AG20443 (cell line): ENCODE results near the gene ACOT7.
"Not testable (repeated sequence)": the region's sequence is repeated elsewhere in the genome, so short reads cannot be mapped to it uniquely, and the experiment has no call there.

Experiments
- DNase-seq: peaks from one replicate; pipeline ENCODE4 v3.0.0; 2012; ENCODE audit warnings: low spot score, mixed read lengths

ACOT7 gene

GRCh38 chr1:6313393-6314200 lies 80.0 kb downstream of the ACOT7 start:
- no peak for DNase-seq

GRCh38 chr1:6310116-6310848 lies 83.3 kb downstream of the ACOT7 start:
- no peak for DNase-seq

- DNase-seq: no peak
These were observed 84.0 kb downstream of the ACOT7 start for GRCh38 chr1:6309564-6309963.

GRCh38 chr1:6308449-6308848 lies 85.1 kb downstream of the ACOT7 start:
- DNase-seq: no peak

GRCh38 chr1:6307682-6308081 lies 85.9 kb downstream of the ACOT7 start:
- not testable (repeated sequence) for DNase-seq

- no peak for DNase-seq
These were observed 86.5 kb downstream of the ACOT7 start for GRCh38 chr1:6307099-6307498.

- no peak for DNase-seq
These were observed 90.1 kb downstream of the ACOT7 start for GRCh38 chr1:6303397-6304012.

- no peak for DNase-seq
These were observed 91.0 kb downstream of the ACOT7 start for GRCh38 chr1:6302568-6302967.

- DNase-seq: no peak
These were observed 92.0 kb downstream of the ACOT7 start for GRCh38 chr1:6301526-6301925.

- peak; percentile 33 for DNase-seq
These were observed 93.1 kb downstream of the ACOT7 start for GRCh38 chr1:6300342-6301048.

GRCh38 chr1:6299557-6300165 lies 93.9 kb downstream of the ACOT7 start:
- no peak for DNase-seq

GRCh38 chr1:6298940-6299465 lies 94.6 kb downstream of the ACOT7 start:
- no peak for DNase-seq

- no peak for DNase-seq
These were observed 95.0 kb downstream of the ACOT7 start for GRCh38 chr1:6298530-6298929.

GRCh38 chr1:6295910-6296309 lies 97.7 kb downstream of the ACOT7 start:
- DNase-seq: no peak

- DNase-seq: no peak
These were observed 98.5 kb downstream of the ACOT7 start for GRCh38 chr1:6294890-6295556.

- no peak for DNase-seq
These were observed 99.3 kb downstream of the ACOT7 start for GRCh38 chr1:6294080-6294889.

GRCh38 chr1:6292102-6292501 lies 101.5 kb downstream of the ACOT7 start:
- DNase-seq: no peak

- DNase-seq: no peak
These were observed 104.9 kb downstream of the ACOT7 start for GRCh38 chr1:6288665-6289064.

GRCh38 chr1:6288026-6288425 lies 105.5 kb downstream of the ACOT7 start:
- no peak for DNase-seq

GRCh38 chr1:6287431-6287886 lies 106.1 kb downstream of the ACOT7 start:
- no peak for DNase-seq
